IMR-90 (cell line): ENCODE results near the gene LARGE2.

Source experiments
- CHD1 ChIP-seq: IDR thresholded peaks from 2 replicates; pipeline ENCODE4 v1.6.1; 2012; ENCODE audit warnings: low read depth, low read length, improper control_type of control experiment
- MAZ ChIP-seq: IDR thresholded peaks from 2 replicates; pipeline ENCODE4 v1.6.1; 2012; ENCODE audit warnings: low read depth, mild to moderate bottlenecking, low read length, improper control_type of control experiment, moderate library complexity, borderline replicate concordance
- POLR2A ChIP-seq: IDR thresholded peaks from 2 replicates; pipeline ENCODE4 v1.6.1; 2012; ENCODE audit warnings: mild to moderate bottlenecking, low read depth, low read length
- SMC3 ChIP-seq: fragments of 150-350 bp; IDR thresholded peaks from 2 replicates; pipeline ENCODE4 v1.6.1; 2016; ENCODE audit warnings: low read depth, mild to moderate bottlenecking, antibody characterized with exemption, low read length, moderate library complexity
- TF ChIP-seq, protein P1 (sequence below): conservative IDR thresholded peaks from 2 replicates; pipeline ENCODE4 v1.5.1; 2012; ENCODE audit warnings: mild to moderate bottlenecking, low read depth, low read length, improper control_type of control experiment

DNA sequence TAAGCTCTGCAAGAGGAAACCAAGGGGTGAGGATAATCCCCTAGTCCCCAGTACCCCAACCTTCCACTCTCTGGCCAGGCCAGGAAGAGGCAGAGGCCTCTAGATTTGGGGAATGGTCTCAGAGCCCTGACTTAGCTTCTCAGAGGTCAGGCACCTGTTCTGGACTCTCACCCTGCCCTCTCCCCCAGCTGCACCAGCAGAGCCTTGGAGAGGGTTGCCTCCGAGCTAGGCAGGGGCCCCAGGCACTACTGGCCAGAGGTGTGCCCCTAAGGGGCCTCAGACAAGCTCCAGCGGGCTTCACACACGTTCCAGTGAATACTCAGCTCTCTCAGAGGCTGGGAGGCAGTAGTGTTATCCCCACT, 23.4 kb upstream of the LARGE2 start:
- TF ChIP-seq, protein P1, sequence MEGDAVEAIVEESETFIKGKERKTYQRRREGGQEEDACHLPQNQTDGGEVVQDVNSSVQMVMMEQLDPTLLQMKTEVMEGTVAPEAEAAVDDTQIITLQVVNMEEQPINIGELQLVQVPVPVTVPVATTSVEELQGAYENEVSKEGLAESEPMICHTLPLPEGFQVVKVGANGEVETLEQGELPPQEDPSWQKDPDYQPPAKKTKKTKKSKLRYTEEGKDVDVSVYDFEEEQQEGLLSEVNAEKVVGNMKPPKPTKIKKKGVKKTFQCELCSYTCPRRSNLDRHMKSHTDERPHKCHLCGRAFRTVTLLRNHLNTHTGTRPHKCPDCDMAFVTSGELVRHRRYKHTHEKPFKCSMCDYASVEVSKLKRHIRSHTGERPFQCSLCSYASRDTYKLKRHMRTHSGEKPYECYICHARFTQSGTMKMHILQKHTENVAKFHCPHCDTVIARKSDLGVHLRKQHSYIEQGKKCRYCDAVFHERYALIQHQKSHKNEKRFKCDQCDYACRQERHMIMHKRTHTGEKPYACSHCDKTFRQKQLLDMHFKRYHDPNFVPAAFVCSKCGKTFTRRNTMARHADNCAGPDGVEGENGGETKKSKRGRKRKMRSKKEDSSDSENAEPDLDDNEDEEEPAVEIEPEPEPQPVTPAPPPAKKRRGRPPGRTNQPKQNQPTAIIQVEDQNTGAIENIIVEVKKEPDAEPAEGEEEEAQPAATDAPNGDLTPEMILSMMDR, result no peak
- TF ChIP-seq CHD1 (no peak), SMC3 (no peak), POLR2A (no peak), MAZ (no peak)
